Right lung (tissue), 5 donors: ENCODE data around the gene PTPRO. TPM values are rescaled to one million over a fixed set of nuclear protein-coding genes. Genes with fewer than 3 reads are reported as not detected.

Experiments used
- DNase-seq, 2 donors: peaks; one replicate each; pipeline ENCODE4 v3.0.0-alpha.2; 2013
- polyA plus RNA-seq, 5 donors: library from polyadenylated mRNA; unstranded; fragments of 120-200 nt; gene quantifications; one replicate each; pipeline versions ENCODE4 v1.2.1 to v1.2.3, GENCODE V29; 2013; ENCODE audit warnings: inconsistent platforms in 1 of 5, low replicate concordance in 1 of 5; ENCODE audit not compliant: insufficient read length in 5 of 5, insufficient read depth in 1 of 5

The PTPRO gene
- polyA plus RNA-seq, 5 donors, result 0.91 to 2.2 (median 1.5) TPM

- DNase-seq, result no peak
Observed at GRCh38 chr12:15526033-15526432, 203.7 kb downstream of the PTPRO start.

GRCh38 chr12:15527201-15528080 lies 205.1 kb downstream of the PTPRO start:
- DNase-seq, result no peak

- no peak for DNase-seq
Observed at GRCh38 chr12:15528666-15529065, 206.4 kb downstream of the PTPRO start.

- DNase-seq, result no peak
Observed at GRCh38 chr12:15530361-15530760, 208.1 kb downstream of the PTPRO start.

- no peak for DNase-seq
Observed at GRCh38 chr12:15532364-15532977, 210.2 kb downstream of the PTPRO start.

GRCh38 chr12:15534322-15534721 lies 212.0 kb downstream of the PTPRO start:
- no peak for DNase-seq

- no peak for DNase-seq
Observed at GRCh38 chr12:15534874-15535273, 212.6 kb downstream of the PTPRO start.

- no peak for DNase-seq
Observed at GRCh38 chr12:15535352-15535781, 213.1 kb downstream of the PTPRO start.

- no peak for DNase-seq
Observed at GRCh38 chr12:15536446-15536845, 214.1 kb downstream of the PTPRO start.

- no peak for DNase-seq
Observed at GRCh38 chr12:15538881-15539280, 216.6 kb downstream of the PTPRO start.

- no peak for DNase-seq
Observed at GRCh38 chr12:15540005-15540404, 217.7 kb downstream of the PTPRO start.

- no peak for DNase-seq
Observed at GRCh38 chr12:15540469-15540872, 218.2 kb downstream of the PTPRO start.

GRCh38 chr12:15541996-15542631 lies 219.8 kb downstream of the PTPRO start:
- DNase-seq, result no peak

- DNase-seq, result no peak
Observed at GRCh38 chr12:15543347-15543746, 221.0 kb downstream of the PTPRO start.

GRCh38 chr12:15544589-15544988 lies 222.3 kb downstream of the PTPRO start:
- DNase-seq, result no peak

- no peak for DNase-seq
Observed at GRCh38 chr12:15545334-15545733, 223.0 kb downstream of the PTPRO start.

- DNase-seq, result no peak
Observed at GRCh38 chr12:15546102-15546701, 223.9 kb downstream of the PTPRO start.

GRCh38 chr12:15547063-15547462 lies 224.8 kb downstream of the PTPRO start:
- no peak for DNase-seq

GRCh38 chr12:15547691-15548090 lies 225.4 kb downstream of the PTPRO start:
- no peak for DNase-seq

GRCh38 chr12:15550793-15551192 lies 228.5 kb downstream of the PTPRO start:
- no peak for DNase-seq

- DNase-seq, result no peak
Observed at GRCh38 chr12:15555446-15555845, 233.1 kb downstream of the PTPRO start.

- DNase-seq, result no peak
Observed at GRCh38 chr12:15556411-15557102, 234.2 kb downstream of the PTPRO start.
